ENCODE data around the gene ITGA2.

Gene ITGA2

DNA sequence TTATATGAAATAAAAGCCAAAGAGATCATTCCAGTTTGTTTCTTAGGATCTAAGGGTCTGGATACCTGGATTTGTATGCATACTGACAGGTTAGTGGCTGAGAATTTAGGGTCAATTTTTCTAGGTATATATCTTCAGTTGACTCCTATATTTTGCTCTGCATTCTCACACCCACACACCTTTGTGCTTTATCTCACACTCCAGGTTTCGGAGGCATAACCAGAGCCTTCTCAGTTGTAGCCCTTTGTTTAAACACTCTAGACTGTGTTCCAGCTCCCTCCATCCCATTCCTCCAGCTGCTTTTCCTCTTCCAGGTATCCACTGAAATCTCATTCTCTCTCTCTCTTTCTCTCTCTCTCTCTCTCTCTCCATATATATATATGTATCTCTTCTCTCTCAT is 131.0 kb downstream of the ITGA2 start:
- Histone ChIP-seq H3K27ac (ENCODE audit: low read depth, low read length) (no peak overlapping the region), H3K36me3 (ENCODE audit: control insufficient read depth in 1 of 2, insufficient read depth in 2 of 2, low read length in 2 of 2) (no peaks in the 10 kb centered on the region), H3K9me3 (ENCODE audit: control insufficient read depth in 1 of 2, low read length in 2 of 2) (no peaks in the 10 kb centered on the region), H3K4me1 (ENCODE audit: control insufficient read depth in 1 of 2, insufficient read depth in 2 of 2, low read length in 2 of 2) (peaks cover 4 to 22% of the 10 kb centered on the region in 2 donors), H3K27me3 (ENCODE audit: control insufficient read depth in 1 of 2, insufficient read depth in 2 of 2, low read length in 2 of 2) (no peaks in the 10 kb centered on the region), H3K4me3 (ENCODE audit: low read depth in 1 of 2, low read length in 2 of 2) (no peak overlapping the region), H3K9ac (ENCODE audit: low read depth in 1 of 2, low read length in 2 of 2) (no peak overlapping the region)

DNA sequence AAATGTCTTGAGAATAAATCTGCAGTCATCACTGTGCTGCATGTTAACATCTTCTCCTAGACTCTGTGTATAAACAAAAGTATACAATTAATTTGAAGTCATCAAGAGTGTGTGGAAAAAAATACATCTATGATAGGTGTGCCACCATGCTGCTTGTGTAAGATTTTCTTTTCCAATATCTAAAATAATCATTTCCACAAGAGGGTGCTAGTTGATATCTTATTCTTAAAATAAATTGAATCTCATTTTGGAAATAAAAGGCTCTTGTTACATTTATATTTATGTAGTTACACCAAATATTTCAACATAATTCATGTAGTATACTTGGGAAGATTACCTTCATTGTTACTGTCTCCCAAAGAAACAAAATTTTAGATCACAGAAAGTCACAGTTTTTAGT is 134.6 kb downstream of the ITGA2 start:
- H3K9me3 ChIP-seq (ENCODE audit: control insufficient read depth in 1 of 2, low read length in 2 of 2) = no peaks in the 10 kb centered on the region
- H3K4me1 ChIP-seq (ENCODE audit: control insufficient read depth in 1 of 2, insufficient read depth in 2 of 2, low read length in 2 of 2) = peaks cover 3 to 14% of the 10 kb centered on the region in 2 donors
- no peaks in the 10 kb centered on the region for H3K36me3 ChIP-seq (ENCODE audit: control insufficient read depth in 1 of 2, insufficient read depth in 2 of 2, low read length in 2 of 2)
- H3K4me3 ChIP-seq (ENCODE audit: low read depth in 1 of 2, low read length in 2 of 2) = no peak overlapping the region
- H3K27me3 ChIP-seq (ENCODE audit: control insufficient read depth in 1 of 2, insufficient read depth in 2 of 2, low read length in 2 of 2) = no peaks in the 10 kb centered on the region
- no peak overlapping the region for H3K27ac ChIP-seq (ENCODE audit: low read depth, low read length)
- no peak overlapping the region for H3K9ac ChIP-seq (ENCODE audit: low read depth in 1 of 2, low read length in 2 of 2)

DNA sequence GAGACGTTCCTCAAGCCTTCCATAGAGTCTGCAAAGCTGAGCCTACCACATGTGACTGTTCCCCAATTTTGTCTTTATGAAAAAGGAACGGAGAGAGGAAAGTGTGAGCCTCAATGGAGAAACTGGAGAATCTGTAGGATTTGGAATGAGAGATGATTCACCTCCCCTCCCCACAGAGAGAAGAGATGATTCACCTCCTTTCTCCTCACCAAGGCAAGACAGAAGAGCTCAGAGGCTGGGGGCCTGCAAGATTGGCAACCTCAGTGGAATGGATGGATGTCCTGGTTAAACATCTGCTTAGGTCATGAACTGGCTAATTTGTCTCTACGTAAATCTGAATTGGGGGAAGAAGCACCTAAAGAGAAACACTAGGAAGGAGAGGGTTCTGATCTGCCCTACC is 137.4 kb downstream of the ITGA2 start:
- Histone ChIP-seq H3K27me3 (ENCODE audit: control insufficient read depth in 1 of 2, insufficient read depth in 2 of 2, low read length in 2 of 2) (no peaks in the 10 kb centered on the region), H3K36me3 (ENCODE audit: control insufficient read depth in 1 of 2, insufficient read depth in 2 of 2, low read length in 2 of 2) (no peaks in the 10 kb centered on the region), H3K9ac (ENCODE audit: low read depth in 1 of 2, low read length in 2 of 2) (no peak overlapping the region), H3K27ac (ENCODE audit: low read depth, low read length) (no peak overlapping the region), H3K4me3 (ENCODE audit: low read depth in 1 of 2, low read length in 2 of 2) (no peak overlapping the region), H3K4me1 (ENCODE audit: control insufficient read depth in 1 of 2, insufficient read depth in 2 of 2, low read length in 2 of 2) (no peaks in the 10 kb centered on the region), H3K9me3 (ENCODE audit: control insufficient read depth in 1 of 2, low read length in 2 of 2) (no peaks in the 10 kb centered on the region)

DNA sequence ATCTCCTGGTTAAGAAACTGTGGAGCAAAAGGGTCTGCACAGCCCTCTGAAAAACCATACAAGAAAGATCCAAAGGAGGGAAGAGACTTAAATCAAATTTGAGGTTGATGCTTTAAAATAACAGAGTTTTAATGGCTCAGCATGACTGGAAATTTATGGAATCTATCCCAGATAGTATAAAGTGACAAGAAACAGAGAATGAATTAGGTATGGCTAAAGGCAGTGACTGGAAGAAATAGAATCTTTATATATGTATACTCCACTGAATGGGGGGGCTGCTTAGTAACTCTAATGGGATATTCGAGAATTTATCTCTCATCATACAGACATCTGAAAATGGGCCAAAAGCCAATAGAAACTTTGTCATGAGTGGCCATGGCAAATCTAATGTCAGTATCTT is 138.0 kb downstream of the ITGA2 start:
- no peaks in the 10 kb centered on the region for H3K27me3 ChIP-seq (ENCODE audit: control insufficient read depth in 1 of 2, insufficient read depth in 2 of 2, low read length in 2 of 2)
- H3K9ac ChIP-seq (ENCODE audit: low read depth in 1 of 2, low read length in 2 of 2) = no peak overlapping the region
- no peak overlapping the region for H3K27ac ChIP-seq (ENCODE audit: low read depth, low read length)
- H3K4me1 ChIP-seq (ENCODE audit: control insufficient read depth in 1 of 2, insufficient read depth in 2 of 2, low read length in 2 of 2) = no peaks in the 10 kb centered on the region
- no peaks in the 10 kb centered on the region for H3K36me3 ChIP-seq (ENCODE audit: control insufficient read depth in 1 of 2, insufficient read depth in 2 of 2, low read length in 2 of 2)
- H3K9me3 ChIP-seq (ENCODE audit: control insufficient read depth in 1 of 2, low read length in 2 of 2) = no peaks in the 10 kb centered on the region
- no peak overlapping the region for H3K4me3 ChIP-seq (ENCODE audit: low read depth in 1 of 2, low read length in 2 of 2)

DNA sequence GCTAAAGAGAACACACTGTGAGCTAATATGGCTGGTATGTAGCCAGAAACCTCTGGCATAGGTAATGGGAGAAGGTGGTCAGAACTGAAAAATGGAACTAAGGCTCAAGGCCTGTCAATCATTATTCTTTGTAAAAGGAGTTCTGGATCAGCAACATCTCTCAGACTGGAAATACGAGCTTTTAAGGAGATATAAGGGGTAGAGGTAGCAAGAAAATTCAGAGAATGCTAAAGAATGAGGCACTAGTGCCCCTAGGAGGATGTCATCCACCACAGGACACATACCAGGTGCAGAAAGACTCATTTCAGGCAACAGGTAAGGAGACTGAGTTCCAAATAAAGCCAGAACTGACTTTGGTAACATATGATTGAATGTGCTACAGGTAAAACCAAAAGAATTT is 139.3 kb downstream of the ITGA2 start:
- H3K27me3 ChIP-seq (ENCODE audit: control insufficient read depth in 1 of 2, insufficient read depth in 2 of 2, low read length in 2 of 2) = no peaks in the 10 kb centered on the region
- no peaks in the 10 kb centered on the region for H3K36me3 ChIP-seq (ENCODE audit: control insufficient read depth in 1 of 2, insufficient read depth in 2 of 2, low read length in 2 of 2)
- H3K4me1 ChIP-seq (ENCODE audit: control insufficient read depth in 1 of 2, insufficient read depth in 2 of 2, low read length in 2 of 2) = no peaks in the 10 kb centered on the region
- no peak overlapping the region for H3K27ac ChIP-seq (ENCODE audit: low read depth, low read length)
- H3K9me3 ChIP-seq (ENCODE audit: control insufficient read depth in 1 of 2, low read length in 2 of 2) = no peaks in the 10 kb centered on the region
- H3K9ac ChIP-seq (ENCODE audit: low read depth in 1 of 2, low read length in 2 of 2) = no peak overlapping the region
- H3K4me3 ChIP-seq (ENCODE audit: low read depth in 1 of 2, low read length in 2 of 2) = no peak overlapping the region

DNA sequence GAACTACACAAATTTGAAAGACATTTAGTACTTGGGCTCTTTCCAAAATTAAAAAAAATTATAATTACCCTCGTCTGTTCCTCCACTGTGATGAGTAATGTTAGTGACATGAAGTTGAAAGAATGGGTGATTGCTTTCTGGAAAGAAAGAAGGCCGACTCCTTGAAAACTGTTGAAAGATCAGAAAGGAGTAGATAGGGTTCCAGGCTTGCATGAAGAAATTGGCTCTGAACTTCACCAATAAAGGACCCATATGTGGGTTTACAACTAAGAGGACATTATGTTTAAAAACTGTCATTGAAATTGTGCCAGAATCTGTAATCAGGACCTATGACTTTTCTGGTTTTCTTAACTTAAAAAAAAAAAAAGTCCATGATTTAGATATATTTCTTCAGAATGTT is 141.1 kb downstream of the ITGA2 start:
- H3K4me1 ChIP-seq (ENCODE audit: control insufficient read depth in 1 of 2, insufficient read depth in 2 of 2, low read length in 2 of 2) = no peaks in the 10 kb centered on the region
- no peak overlapping the region for H3K9ac ChIP-seq (ENCODE audit: low read depth in 1 of 2, low read length in 2 of 2)
- H3K9me3 ChIP-seq (ENCODE audit: control insufficient read depth in 1 of 2, low read length in 2 of 2) = no peaks in the 10 kb centered on the region
- no peaks in the 10 kb centered on the region for H3K36me3 ChIP-seq (ENCODE audit: control insufficient read depth in 1 of 2, insufficient read depth in 2 of 2, low read length in 2 of 2)
- no peak overlapping the region for H3K4me3 ChIP-seq (ENCODE audit: low read depth in 1 of 2, low read length in 2 of 2)
- H3K27me3 ChIP-seq (ENCODE audit: control insufficient read depth in 1 of 2, insufficient read depth in 2 of 2, low read length in 2 of 2) = no peaks in the 10 kb centered on the region
- H3K27ac ChIP-seq (ENCODE audit: low read depth, low read length) = no peak overlapping the region

DNA sequence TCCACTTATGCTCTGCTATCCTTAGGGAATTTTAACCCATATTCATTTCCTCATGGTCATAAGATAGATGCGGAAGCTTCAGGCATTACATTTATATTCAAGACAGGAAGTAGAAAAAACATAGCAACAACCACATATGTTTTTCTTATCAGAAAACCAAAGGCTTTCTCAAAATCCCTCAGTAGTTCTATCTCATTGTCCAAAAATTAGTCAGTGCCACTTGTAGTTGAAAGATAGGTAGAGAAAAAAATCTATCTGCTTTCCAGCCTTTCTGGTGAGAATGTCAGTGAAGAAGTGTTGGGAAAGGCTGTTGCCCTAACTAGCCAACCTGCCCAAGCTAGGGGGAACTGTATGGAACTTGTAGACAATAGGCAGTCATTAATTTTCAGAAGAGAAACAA is 143.9 kb downstream of the ITGA2 start:
- Histone ChIP-seq H3K27me3 (ENCODE audit: control insufficient read depth in 1 of 2, insufficient read depth in 2 of 2, low read length in 2 of 2) (no peaks in the 10 kb centered on the region), H3K9me3 (ENCODE audit: control insufficient read depth in 1 of 2, low read length in 2 of 2) (no peaks in the 10 kb centered on the region), H3K27ac (ENCODE audit: low read depth, low read length) (no peak overlapping the region), H3K4me3 (ENCODE audit: low read depth in 1 of 2, low read length in 2 of 2) (no peak overlapping the region), H3K36me3 (ENCODE audit: control insufficient read depth in 1 of 2, insufficient read depth in 2 of 2, low read length in 2 of 2) (no peaks in the 10 kb centered on the region), H3K9ac (ENCODE audit: low read depth in 1 of 2, low read length in 2 of 2) (no peak overlapping the region), H3K4me1 (ENCODE audit: control insufficient read depth in 1 of 2, insufficient read depth in 2 of 2, low read length in 2 of 2) (peaks cover 0 to 6% of the 10 kb centered on the region in 2 donors)

Data from duodenal mucosa (tissue), 2 donors.